Stimulated activated CD4-positive, alpha-beta T cell treated with anti-CD3 and anti-CD28 coated beads, Interleukin-1b, Interleukin-23, amount 100 ng/mL, for 24 hours (primary cell): Measurements from ENCODE around the gene NR2C2.
"Not testable (repeated sequence)": the region's sequence is repeated elsewhere in the genome, so short reads cannot be mapped to it uniquely, and the experiment has no call there.

Source experiments
- DNase-seq, 4 experiments: peaks; one replicate each; pipeline ENCODE4 v3.0.0-alpha.2; 2020; ENCODE audit warnings: low read depth in 4 of 4, low spot score in 1 of 4

NR2C2 gene

DNA sequence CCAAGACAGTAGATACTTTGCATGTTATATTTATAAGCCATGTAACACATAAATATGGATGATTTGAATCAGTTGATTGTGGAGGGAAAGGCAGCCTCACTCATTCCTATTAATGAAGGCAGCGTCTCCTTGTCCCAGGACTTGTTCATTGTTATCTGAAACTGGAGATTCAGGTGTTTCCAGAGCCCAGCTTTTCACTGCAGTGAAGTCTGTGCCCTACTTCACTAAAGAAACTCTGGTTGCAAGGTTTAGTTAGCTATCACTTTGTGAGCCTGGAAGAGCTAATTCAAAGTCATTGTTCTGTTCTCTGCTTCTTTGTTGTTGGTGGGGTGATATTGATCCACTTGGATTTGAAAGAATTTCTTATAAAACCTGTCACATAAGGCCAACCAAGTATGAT, 9.8 kb downstream of the NR2C2 start:
- DNase-seq: no peak

DNA sequence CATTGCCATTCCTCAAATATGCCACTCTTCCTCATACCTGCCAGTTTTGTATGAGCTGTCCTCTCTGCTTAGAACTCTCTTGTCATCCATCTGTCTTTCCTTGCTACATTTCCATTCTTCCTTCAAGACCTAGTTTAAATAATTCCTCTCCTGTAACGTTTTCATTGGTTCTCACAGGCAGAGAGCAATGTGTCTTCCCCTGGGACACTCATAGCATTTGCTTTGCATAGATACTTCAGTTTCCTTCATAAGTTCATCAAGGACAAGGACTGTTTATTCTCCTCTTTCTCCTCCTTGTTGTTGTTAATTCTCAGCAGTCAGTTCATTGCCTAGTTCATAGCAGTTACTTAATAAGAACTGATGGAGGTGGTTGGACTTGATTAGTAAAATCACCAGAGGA, 10.5 kb downstream of the NR2C2 start:
- DNase-seq: no peak

DNA sequence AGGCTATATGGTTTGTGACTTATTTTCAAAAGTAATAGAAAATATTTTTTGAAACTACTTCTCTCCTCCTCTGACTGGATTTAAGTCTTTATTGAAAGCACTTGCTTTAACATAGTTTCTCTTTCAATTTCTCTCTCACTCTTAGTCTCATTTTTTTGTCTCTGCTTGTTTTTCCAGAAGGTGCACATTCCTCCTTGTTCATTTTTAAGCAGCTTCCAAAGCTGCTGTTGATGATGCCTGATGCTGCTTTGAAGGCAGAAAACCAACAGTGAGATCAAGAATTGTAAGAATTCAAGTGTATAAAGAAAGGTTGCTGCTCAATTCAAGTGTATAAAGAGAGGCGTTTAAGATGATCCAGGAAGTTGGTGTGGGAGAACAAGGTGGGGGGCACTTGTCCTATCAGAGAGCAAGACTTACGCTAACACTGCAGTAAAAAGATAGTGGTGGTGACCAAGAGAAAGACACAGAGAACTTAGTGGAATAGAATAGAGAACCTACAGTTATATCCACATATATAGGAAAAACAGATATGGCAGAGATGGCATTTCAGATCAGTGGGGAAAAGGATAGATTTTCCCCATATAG, 12.1 kb downstream of the NR2C2 start:
- no peak for DNase-seq

DNA sequence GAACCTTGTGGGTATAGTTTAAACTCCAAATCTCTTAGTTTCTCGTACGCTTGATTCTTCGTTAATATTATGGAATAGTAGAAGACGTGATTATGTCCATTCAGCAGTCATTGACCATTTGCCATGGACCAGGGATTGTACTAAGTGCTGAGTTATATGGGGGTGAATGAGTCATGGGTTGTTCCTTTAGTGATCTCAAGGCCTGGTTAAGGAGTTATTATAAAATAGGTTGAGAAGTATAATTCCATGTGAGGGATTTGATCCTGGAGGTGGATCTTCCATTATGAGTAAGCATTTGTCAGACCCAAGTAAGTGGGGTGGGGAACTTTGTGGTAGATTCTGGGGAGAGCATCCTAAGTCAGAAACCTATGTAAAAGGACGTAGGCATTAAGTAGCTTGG, 15.4 kb downstream of the NR2C2 start:
- no peak for DNase-seq

DNA sequence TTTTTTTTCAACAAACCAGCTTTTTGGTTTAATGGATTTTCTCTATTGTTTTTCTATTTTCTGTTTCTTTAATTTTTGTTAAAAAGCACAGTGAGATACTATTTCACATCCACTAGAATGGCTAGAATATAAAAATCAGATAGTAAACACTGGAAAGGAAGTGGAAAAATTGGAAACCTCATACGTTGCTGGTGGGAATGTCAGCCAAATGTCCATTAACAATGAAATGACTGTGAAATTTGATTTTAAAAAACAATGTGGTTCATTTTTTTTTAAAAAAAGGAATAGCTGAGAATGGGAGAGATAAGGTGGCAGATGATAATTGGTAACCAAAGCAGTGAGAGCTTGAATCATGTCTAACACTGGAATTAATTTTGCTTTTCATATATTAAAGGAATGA, 19.9 kb downstream of the NR2C2 start:
- no peak for DNase-seq

DNA sequence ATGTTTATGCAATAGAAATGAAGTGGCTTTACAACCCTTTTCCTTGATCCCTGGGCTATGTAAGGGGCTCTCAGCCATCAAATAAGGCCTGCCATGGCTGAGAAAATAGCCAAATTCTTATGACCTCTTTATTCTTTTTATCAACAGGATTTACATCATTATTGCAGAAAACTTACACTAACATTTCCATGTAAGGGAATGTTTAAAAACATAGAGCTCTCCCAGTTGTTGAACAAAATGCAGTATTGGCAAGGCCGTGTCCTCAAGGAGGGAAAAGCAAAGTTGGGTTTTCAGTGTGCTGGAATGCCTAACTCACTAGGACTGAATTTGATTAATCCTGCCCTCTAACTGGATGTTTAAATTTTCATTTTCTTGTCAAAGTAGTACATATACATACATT, 22.3 kb downstream of the NR2C2 start:
- no peak for DNase-seq

DNA sequence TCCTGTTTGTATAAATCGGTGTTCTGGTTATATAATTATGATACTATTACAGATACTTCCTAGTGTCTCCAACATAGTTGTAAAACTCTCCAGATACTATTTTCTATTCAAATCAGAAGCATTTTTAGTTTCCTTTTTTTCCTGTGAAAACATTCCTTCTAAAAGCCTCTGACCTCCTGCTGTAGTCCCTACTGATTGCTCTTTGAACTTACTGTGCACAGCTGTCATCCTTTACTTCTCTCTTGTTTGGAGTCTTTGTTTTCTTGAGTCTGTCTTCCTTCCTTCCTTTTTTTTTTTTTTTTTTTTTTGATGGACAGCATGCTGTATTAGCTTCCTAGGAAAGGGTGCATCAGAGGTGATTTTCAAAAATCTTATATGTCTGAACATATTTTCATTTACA, 28.9 kb downstream of the NR2C2 start:
- no peak for DNase-seq

DNA sequence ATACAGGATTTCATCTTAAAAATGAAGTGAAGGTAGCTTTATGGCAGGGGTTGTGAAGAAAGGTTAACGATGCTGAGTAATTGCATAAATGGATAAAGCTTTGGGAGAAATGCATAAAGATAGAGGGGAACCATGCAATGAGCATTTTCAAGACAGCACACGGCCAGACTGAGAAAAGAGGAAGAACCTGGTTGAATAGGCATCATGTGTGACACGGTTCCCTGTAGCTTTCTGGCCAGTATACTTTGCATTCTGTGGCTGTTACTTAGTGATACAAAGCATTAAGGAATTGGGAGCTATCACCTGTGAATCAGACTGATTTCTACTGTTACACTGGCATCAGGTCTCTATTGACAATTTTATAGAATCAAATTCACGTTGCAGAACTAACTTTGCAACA, 33.3 kb downstream of the NR2C2 start:
- no peak for DNase-seq

DNA sequence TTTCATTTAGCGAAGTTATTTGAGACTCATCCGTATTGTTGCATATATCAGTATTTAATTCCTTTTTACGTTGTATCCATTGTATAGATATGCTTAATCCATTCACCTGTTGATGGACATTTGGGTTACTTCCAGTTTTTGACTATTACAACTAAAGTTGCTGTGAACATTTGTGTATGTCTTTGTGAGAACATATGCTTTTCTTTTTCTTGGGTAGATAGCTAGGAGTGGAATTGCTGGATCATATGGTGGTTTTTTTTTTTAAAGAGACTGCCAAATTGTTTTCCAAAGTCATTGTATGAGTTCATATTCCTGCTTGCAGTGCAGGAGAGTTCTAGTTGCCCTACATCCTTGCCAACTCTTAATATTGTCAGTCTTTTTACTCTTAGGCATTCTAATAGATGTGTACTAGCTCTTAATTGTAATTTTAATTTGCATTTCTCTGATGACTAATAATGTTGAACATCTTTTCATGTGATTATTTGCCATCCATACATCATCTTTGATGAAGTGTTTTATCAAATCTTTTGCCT, 37.3 kb downstream of the NR2C2 start:
- DNase-seq: no peak

DNA sequence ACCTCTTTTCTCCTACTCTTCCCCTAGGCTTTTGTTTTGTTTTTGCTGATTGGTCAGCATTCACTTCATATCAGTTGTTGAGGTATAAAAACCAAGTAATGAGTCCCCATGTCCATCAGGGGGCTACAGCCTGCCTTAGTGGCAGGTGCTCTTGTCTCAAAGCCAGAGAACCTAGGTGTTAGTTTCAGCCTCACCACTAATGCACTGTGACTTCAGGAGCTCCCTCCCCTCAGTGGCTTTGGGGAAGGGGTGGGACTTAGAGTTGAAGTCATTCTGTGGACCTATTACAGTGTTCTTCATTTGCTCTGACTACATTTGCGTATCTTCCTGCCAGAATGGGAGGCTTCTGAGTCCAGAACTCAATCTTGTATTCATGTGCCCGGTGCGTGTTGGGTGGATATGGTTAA, 41.6 kb downstream of the NR2C2 start:
- DNase-seq: peak in 2 of 4 experiments; percentile 4 to 21

DNA sequence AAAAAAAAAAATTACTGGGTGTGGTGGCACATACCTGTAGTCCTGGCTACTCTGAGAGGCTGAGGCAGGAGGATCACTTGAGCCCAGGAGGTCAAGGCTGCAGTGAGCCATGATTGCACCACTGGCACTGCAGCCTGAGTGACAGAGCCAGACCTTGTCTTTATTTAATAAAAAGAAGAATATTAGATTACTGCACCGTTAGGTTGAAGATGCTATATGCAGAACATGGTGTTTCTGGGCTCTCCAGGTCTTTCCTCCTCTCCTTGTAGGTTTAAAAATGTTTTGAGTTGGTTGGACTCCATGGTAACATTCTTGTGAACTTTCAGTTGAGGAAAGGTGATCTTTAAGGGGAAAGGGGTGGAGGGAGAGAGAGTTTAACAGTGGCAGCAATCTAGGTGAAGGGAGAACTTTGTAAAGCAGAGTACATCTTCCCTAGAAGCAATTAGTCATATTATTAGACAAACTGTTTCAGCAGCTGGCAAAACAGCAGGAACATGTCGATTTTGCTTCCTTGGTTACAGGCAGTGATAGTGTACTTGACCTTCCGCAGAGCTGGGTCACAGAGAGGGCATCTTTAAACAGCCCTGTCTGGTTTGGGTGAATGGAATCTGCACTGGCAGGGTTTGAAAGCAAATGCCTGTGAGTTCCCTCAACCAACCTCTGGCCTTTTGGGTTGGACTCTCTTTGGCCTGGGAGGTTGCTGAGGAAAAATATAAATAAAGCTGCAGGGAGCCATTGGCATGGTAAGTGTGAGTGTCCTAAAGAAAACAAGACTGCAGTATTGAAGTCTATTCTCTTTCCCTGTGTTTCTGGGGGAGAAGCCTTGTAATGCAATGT, 42.8 kb downstream of the NR2C2 start:
- no peak for DNase-seq

DNA sequence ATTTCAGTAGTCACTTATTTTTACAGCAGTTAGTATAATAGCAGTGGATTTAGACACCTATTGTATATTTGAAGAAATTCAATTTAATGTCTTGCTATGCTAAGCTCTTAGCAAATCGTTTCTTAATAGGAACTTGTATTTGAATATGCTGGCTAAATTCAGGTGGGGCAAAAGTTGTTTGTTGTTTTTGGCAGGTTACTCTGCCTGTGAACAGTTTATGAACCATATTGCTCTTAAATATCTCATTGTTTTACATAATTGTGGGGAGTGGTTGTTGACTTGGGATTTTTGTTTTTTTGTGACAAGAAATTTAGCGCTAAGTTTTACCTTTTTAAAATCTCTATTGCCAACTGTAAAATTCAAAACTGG, 43.4 kb downstream of the NR2C2 start:
- DNase-seq: no peak

DNA sequence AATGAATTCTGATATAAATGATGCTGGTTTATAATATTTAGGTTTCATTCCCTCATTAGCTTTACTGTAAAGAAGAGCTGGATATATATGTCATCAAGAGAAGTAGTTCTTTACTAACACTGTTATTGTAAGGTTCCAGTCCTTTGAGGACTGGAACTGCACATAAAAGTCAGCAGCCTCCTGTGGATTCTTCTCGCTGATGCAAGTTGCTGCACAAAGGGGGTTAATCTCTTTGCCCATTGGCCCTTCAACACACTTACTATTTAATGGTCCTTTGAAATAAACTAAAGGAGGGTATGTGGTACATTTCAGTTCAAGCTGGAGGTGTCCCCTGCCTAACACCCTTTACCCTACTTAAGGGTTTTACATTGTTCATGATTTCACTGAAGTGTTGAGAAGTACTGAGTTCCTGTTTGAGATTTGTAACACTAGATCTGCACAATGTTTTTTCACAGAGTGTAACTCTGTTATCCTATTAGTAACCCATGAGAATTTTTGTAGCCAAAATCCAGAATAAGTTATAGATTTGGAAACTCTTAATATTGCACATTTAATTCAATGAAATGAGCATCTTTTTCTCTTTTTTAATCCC, 43.9 kb downstream of the NR2C2 start:
- DNase-seq: no peak

DNA sequence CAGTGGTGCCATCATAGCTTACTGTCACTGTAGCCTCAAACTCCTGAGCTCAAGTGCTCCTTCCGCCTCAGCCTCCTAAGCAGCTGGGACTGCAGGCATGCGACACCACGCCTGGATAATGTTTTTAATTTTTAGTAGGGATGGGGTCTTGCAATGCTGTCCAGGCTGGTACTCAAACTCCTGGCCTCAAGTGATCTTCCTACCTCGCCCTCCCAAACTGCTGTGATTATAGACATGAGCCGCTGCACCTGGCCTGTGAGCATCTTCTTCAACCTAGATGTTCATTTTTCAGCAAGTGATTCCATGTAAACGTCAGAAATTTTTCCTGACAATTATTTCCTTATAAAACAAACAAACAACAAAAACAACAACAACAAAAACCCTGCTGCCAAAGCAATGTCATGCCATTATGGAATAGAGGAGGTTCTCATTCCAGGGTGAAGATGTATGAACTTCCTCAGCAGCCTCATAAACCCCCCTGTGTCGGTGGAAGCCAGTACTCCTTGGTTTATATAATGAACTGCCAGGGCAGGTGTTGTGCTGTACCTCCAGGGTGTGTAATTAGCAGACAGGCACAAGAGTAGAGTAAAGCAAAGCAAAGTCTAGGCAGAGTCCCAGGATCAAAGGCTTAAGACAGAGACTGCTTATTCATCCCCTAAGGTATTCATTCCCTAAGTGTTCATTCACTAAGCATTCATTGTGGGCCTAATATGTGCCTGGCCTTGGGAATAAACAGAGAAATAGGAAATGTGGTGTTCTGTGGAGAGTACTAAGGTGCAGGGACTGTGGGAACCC, 44.6 kb downstream of the NR2C2 start:
- DNase-seq: no peak

DNA sequence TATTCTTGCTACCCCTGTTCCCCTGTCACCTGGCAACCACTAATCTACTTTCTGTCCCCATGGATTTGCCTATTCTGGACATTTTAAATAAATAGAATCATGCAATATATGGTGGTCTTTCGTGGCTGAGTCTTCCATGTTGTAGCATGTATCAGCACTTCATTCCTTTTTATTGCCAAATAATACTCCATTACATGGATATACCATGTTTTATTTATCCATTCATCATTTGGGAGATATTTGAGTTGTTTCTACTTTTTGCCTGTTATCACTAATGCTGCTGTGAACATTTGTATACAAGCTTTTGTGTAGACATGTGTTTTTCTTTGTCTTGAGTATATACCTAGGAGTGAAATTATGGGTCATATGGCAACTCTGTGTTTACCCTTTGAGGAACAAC, 50.6 kb downstream of the NR2C2 start:
- no peak for DNase-seq

DNA sequence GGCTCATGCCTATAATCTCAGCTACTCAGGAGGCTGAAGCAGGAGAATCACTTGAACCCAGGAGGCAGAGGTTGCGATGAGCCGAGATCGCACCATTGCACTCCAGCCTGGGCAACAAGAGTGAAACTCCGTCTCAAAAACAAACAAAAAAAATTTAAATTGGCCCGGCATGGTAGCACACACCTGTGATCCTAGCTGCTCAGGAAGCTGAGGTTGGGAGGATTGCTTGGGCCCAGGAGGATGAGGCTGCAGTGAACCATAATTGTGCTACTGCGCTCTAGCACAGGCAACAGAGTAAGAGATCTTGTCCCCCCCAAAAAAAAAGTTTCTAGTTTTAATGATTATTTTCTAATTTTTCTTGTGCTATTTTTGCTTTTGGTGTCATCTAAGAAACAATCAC, 51.8 kb downstream of the NR2C2 start:
- DNase-seq: not testable (repeated sequence)

DNA sequence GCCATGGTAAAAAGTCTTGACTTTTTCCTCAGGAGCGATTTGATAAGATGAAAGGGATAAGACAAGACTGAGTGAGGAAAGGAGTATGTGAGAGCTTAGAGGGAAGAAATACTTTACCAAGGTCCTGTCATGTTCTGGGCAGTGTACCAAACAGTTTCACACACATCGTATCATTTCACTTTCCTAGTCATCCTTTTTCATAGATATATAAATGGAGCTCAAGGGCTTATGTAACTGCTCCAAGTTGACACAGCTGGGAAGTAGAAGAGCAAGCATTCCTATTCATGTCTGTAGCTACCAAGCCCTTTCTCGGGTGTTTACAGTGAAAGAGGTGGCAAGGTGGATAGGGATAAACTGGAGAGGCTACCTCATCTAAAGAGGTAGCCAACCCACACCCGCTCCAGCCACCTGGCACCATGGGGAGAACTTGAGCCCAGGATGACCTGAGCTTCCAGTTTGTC, 60.3 kb downstream of the NR2C2 start:
- DNase-seq: no peak

DNA sequence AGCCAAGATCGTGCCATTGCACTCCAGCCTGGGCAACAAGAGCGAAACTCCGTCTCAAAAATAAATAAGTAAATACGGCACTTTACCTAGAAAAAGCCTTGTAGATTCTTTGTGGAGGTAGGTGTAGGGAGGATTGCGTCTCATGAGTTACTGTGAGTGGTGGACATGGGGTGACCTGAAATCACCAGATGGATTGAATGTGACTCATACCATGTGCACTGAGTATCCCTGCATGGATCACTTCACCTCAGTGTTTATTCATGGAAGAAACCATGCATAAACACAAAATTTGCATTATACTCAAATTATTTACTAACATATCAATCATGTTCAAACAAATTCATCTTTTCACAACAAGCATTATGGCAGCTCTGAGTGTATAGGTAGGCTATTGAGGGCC, 61.8 kb downstream of the NR2C2 start:
- DNase-seq: no peak

DNA sequence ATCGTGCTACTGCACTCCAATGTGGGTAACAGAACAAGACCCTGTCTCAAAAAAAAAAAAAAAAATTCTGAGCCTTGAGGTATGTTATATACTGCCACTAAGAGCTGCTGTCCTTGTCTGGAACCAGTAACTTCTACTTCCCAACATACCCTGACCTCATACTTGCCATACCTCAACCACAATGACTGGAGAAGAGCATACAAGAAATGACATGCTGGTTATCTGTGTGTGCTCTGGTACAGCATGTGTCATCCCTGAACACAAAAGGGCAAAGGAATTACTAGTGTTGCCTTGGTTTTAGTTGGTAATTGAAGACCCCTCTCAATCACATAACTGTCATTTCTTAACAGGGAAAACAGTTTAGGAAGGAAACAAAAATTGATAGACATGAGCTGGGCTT, 63.3 kb downstream of the NR2C2 start:
- no peak for DNase-seq

DNA sequence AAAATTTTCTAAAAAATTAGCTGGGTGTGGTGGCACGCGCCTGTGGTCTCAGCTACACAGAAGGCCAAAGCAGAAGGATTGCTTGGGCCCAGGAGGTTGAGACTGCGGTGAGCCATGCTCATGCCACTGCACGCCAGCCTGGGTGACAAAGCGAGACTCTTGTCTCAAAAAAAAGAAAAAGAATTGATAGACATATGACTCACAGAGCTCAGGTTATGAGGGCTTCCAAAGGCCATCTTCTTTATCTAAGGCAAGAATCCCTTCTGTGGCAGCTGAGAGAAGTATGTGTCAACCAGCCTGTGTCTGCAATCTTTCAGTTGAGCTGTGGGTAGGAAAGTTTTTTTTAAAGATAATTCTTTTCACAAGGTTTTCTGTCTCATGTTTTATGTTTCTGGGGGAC, 63.8 kb downstream of the NR2C2 start:
- no peak for DNase-seq

DNA sequence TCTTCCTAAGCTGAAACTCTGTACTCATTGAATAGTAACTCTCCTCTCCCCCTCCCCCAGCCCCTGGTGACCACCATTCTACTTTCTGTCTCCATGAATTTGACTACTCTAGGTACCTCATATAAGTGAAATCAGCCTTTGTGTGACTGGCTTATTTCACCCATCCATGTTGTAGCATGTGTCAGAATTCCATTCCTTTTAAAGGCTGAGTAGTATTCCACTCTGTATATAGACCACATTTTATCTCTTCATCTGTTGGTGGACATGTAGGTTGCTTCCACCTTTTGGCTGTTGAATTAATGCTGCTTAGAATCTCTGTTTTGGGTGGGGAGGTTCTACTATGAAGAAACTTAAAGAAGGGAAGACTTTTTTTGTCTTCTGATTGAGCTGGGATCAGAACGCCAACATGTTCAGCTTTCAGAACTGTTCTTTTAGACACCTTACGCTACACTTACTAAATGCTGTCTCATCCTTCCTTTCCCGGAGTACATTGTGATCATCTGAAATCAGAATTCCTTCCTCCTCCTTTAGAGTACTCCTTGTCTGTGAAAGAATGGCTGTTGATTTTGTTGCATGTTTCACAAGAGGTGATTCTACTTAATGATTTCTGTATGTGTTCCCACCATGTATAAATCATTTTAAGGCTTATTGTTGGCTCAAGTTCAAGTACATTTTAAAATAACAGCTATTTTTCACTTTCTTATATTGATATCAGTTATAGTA, 67.4 kb downstream of the NR2C2 start:
- no peak for DNase-seq
